ENCODE data around the gene RAP1A.
"Not testable (repeated sequence)": the region's sequence is repeated elsewhere in the genome, so short reads cannot be mapped to it uniquely, and the experiment has no call there.

RAP1A gene

GRCh38 chr1:111735858-111736544, 116.4 kb downstream of the RAP1A start:
- DNase-seq (ENCODE audit: low read depth in 1 of 2, low spot score in 1 of 2): no peak

GRCh38 chr1:111736548-111737215, 117.1 kb downstream of the RAP1A start:
- no peak for DNase-seq (ENCODE audit: low read depth in 1 of 2, low spot score in 1 of 2)

GRCh38 chr1:111737216-111738132, 117.9 kb downstream of the RAP1A start:
- DNase-seq (ENCODE audit: low read depth in 1 of 2, low spot score in 1 of 2): no peak

GRCh38 chr1:111738133-111738435, 118.5 kb downstream of the RAP1A start:
- DNase-seq (ENCODE audit: low read depth in 1 of 2, low spot score in 1 of 2): no peak

DNA sequence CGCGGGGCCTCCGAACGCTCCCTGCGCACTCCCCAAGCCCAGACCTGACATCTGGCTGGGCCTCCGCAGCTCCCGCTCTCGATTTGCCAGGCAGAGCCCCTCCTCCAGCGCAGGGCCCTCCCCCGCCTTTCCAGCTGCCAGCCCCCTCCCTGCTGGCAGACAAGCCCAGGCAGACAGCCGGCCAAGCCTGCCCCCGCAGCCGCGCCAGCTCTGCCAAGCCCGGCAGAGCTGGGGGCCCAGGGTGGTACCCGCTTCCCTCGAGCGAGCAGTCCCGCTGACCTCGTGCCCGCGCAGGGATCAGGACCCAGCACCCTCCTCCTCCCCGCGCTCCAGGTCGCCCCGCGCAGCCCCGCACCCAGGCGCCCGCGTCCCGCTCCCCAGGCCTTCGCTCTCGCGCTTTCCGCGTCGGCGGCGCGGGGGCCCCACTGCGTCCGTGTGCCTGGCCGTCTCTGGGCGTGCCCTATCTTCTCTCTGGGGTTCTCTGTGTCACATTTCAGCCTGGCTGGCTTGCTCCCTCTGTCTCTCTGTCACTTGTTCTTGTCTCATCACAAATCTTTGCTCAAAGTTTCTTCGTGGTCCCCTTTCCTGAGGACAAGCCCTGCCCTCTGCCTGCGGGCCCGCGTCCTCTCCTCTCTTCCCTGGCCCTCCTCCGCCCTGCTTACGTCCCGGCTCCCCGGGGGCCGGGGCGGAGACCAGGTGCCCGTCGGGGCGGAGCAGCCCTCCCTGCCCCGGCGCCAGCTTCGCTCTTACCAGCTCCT, 119.0 kb downstream of the RAP1A start:
- peak in 1 of 2 donors; percentile 15 for DNase-seq (ENCODE audit: low read depth in 1 of 2, low spot score in 1 of 2)

- DNase-seq (ENCODE audit: low read depth in 1 of 2, low spot score in 1 of 2): peak; percentile 33 to 56
Measured at GRCh38 chr1:111739194-111739924, 119.8 kb downstream of the RAP1A start, which contains the start of gene INKA2. Gene INKA2 (minus strand): TSS chr1:111739395. CDS start chr1:111739242, 153 bp downstream.

DNA sequence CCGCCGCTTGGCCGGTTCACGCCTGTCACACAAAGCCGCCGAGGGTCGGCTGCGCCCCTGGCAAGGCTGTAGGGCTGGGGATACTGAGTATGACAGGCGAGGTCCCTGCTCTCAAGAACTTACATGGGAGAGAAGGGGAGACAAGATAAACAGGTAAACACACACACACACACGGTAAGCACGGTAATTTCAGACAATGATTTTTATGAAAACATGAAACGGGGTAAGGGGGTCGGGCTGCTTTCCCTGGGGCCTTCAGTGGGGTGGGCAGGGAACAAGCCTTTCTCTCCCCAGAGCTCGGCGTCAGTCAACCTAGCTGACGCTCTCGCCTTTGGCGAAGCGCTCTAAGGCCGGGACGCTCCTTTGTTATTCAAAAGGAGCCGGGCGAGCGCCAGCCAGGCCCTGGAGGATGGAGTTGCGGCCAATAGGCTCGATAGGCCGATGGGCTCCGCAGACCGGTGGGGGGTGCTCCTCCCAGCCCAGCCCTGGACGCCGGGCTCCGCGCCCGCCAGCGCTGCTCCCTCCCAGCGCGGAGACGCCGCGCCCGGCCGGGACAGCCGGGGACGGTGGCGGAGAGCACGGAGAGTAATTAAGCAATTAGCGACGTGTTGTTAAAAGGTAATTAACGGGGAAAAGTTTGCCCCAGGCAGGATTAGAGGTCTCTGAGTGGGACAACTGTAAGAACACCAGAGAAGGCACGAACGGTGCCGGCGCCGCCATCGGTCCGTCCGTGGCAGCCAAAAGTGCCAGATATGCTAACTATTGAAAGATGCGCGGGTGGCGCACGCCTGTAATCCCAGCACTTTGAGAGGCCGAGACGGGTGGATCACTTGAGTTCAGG, 120.6 kb downstream of the RAP1A start:
- DNase-seq (ENCODE audit: low read depth in 1 of 2, low spot score in 1 of 2): peak in 1 of 2 donors; percentile 13

DNA sequence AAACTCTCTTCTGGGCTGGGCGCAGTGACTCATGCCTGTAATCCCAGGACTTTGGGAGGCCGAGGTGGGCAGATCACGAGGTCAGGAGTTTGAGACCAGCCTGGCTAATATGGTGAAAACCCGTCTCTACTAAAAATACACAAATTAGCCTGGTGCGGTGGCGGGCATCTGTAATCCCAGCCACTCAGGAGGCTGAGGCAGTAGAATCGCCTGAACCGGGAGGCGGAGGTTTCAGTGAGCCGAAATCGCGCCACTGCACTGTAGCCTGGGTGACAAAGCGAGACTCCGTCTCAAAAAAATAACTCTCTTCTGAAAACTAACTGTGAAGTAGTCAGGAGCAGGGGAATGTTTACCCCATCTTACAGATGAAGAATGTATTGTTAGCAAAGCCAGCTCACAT, 122.7 kb downstream of the RAP1A start:
- DNase-seq (ENCODE audit: low read depth in 1 of 2, low spot score in 1 of 2): not testable (repeated sequence)

DNA sequence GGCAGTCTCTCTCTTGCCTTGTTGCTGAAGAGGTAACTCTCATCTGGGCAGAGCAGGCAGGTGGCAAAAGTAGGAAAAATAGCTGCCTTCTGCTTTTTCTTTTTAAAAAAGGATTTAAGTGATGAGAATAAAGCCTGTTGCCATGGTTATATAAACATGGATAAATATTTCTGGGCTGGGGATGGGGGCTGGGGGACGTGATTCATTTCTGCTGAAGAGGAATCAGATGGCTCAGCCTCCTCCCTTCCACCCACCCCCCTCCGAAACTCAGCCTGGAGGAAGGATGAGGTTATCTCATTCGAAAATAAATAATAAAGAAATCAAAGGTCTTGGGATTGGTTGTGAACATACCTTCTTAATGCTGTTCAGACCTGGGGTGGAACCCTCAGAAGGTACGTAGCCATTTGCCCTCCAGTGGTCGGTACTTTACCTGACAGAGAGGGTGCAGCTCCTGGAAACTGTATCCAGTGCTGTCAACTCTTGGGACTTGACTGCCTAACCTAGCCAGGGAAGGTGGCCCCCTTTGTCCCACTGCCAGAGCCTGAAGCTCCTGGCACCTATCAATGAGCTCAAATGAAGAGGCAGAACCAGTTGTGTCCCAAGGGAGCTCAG, 123.5 kb downstream of the RAP1A start:
- no peak for DNase-seq (ENCODE audit: low read depth in 1 of 2, low spot score in 1 of 2)

- no peak for DNase-seq (ENCODE audit: low read depth in 1 of 2, low spot score in 1 of 2)
Measured at GRCh38 chr1:111743679-111744101, 124.1 kb downstream of the RAP1A start.

- DNase-seq (ENCODE audit: low read depth in 1 of 2, low spot score in 1 of 2): no peak
Measured at GRCh38 chr1:111745675-111746613, 126.4 kb downstream of the RAP1A start.

DNA sequence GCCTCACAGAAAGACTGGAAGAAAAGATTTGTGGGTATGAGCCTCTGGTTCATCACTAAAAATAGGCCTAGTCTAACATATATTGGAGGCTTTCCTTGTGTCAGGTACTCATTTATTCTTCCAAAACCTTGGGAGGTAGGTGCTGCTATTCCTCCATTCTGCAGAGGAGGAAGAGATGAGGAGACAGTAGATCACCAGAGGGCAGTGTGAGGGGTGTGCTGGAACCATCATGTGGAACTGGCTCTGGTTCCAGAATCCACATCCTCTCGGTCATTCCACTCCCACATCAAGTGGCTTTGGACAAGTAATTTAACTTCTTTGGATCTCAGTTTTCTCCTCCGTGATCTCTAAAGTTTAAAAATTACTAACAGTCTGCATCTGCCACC, 127.0 kb downstream of the RAP1A start:
- DNase-seq (ENCODE audit: low read depth in 1 of 2, low spot score in 1 of 2): no peak

DNA sequence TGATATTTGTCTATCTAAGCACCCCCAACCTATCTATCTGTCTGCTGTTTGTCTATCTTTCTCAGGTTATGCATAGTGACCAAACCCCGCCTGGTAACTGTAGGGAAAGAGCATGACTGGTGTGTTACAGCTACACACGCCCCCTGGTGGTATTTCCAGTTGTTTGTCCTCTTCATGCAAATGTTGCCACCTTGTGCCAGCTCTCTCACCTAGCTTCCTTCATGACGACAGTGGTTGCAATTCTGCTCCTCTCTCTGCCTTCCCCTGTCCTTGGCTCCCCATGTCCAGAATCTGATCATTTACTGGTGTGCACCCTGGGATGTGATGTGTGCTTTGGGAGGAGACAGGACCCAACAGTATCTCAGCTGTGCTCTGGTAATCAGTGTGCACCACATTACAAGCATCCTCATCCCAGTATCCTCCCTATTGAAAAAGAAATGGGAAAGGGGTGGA, 127.7 kb downstream of the RAP1A start:
- no peak for DNase-seq (ENCODE audit: low read depth in 1 of 2, low spot score in 1 of 2)

DNA sequence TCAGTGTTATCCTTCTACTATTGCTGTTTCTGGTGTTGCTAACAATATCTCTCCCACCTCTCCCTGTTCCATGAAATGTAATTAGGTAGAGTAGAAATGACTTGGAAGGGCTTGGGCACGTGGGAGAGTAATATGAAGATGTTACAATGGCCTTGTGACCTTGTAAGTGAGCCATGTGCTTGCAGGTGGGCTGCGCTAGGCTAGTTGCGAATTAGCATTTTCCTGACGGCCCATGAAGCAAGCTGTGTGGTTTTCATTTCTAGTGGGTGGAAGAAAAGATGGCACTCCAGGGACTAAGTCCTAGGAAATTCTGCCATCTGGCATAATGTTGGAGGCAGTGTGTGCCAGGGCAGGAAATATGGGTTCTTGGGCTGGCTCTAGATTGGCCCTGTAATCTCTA, 128.4 kb downstream of the RAP1A start:
- DNase-seq (ENCODE audit: low read depth in 1 of 2, low spot score in 1 of 2): no peak

DNA sequence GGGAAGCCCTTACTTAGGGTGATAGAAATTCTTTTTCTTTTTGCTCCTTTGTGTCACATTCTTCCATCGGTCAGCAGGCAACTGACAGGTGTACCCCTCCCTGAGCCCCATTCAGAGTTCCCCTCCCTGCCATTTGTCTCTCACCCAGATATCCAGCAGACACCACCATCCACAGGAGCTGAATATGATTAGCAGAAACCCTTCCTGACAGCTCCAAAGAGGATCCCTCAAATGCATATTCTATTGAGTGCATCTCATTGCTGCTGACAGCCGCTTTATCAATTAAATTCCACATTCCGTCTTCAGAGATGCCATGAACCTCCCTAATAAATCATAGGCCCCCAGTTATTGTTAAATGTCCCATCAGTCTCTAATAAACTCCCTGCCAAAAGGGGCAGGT, 130.0 kb downstream of the RAP1A start:
- no peak for DNase-seq (ENCODE audit: low read depth in 1 of 2, low spot score in 1 of 2)

DNA sequence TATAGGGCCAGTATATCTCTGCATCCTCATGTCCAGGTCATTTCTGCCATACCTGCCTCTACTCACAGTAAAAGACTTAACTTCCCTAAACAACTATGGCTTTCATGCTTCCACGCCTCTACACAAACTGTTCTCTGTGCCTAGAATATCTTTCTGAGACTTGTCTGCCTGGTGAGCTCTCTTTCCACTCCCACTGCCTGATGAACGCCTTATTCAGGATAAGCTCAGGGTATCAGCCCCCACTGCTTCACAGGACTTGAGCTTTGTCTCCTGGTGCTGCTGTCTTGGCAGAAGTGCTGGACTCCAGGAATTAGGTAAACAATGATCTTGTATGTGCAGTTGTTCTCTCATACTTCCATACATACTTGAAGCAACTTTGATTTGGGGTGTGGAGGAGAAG, 131.3 kb downstream of the RAP1A start:
- DNase-seq (ENCODE audit: low read depth in 1 of 2, low spot score in 1 of 2): no peak

- DNase-seq (ENCODE audit: low read depth in 1 of 2, low spot score in 1 of 2): no peak
Measured at GRCh38 chr1:111751906-111752575, 132.5 kb downstream of the RAP1A start.
